Measurements from ENCODE around the gene NHP2.

NHP2 gene

GRCh38 chr5:178112545-178112944, 41.1 kb downstream of the NHP2 start:
- no peak for DNase-seq

- no peak for DNase-seq
Measured at GRCh38 chr5:178111925-178112324, 41.8 kb downstream of the NHP2 start.

GRCh38 chr5:178110511-178110910, 43.2 kb downstream of the NHP2 start:
- no peak for DNase-seq

GRCh38 chr5:178108966-178109365, 44.7 kb downstream of the NHP2 start:
- DNase-seq, result no peak

GRCh38 chr5:178108446-178108845, 45.2 kb downstream of the NHP2 start:
- no peak for DNase-seq

- no peak for DNase-seq
Measured at GRCh38 chr5:178107756-178108310, 45.9 kb downstream of the NHP2 start.

GRCh38 chr5:178106556-178107239, 47.0 kb downstream of the NHP2 start:
- no peak for DNase-seq

- no peak for DNase-seq
Measured at GRCh38 chr5:178106086-178106485, 47.6 kb downstream of the NHP2 start.

- DNase-seq, result no peak
Measured at GRCh38 chr5:178104492-178104891, 49.2 kb downstream of the NHP2 start.

GRCh38 chr5:178103612-178104011, 50.1 kb downstream of the NHP2 start:
- DNase-seq, result no peak
